NCI-H1436 (cell line): ENCODE results near the gene RBP3.
A peak's percentile ranks its signal among the peaks of the same experiment; 100 is the strongest.

Source experiments
- DNase-seq: peaks from one replicate; lab custom pipeline; 2025; lab: John Stamatoyannopoulos, UW

Gene RBP3

DNA sequence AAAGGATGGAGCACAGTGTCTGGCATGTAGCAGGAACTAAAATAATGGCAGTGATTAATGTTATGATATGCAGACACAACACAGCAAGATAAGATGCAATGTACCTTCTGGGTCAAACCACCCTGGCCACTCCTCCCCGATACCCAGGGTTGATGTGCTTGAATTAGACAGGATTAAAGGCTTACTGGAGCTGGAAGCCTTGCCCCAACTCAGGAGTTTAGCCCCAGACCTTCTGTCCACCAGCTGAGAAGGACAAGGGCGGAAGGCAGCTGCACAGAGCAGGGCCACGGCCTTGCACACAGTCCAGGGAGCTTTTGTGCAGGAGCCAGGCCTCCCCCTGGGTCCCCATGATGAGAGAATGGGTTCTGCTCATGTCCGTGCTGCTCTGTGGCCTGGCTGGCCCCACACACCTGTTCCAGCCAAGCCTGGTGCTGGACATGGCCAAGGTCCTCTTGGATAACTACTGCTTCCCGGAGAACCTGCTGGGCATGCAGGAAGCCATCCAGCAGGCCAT is at the start of gene RBP3:
RBP3 (plus strand) TSS at position 226 of the 514 bp plus-strand sequence; CDS start at position 348, 122 bp downstream.
- DNase-seq, result no peak

DNA sequence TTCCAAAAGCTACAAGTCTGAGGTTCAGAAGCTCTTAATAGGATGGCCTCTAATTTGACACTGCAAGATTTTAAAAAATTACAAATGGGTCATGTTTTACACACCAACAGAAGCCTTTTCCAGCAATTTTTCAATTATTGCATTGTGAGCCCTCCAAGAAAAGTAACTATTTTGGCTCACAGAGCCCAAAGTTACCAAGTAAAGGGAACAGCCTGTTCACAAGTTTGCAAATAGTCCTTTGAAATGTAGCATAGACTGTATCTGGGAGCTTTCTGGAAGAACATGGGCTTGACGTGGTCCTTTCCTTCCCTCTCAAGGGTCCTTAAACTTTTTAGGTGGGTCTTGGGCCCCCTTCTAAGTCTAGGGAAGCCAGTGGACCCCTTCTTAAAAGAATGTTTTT is 49.4 kb upstream of the RBP3 start:
- DNase-seq, result no peak

DNA sequence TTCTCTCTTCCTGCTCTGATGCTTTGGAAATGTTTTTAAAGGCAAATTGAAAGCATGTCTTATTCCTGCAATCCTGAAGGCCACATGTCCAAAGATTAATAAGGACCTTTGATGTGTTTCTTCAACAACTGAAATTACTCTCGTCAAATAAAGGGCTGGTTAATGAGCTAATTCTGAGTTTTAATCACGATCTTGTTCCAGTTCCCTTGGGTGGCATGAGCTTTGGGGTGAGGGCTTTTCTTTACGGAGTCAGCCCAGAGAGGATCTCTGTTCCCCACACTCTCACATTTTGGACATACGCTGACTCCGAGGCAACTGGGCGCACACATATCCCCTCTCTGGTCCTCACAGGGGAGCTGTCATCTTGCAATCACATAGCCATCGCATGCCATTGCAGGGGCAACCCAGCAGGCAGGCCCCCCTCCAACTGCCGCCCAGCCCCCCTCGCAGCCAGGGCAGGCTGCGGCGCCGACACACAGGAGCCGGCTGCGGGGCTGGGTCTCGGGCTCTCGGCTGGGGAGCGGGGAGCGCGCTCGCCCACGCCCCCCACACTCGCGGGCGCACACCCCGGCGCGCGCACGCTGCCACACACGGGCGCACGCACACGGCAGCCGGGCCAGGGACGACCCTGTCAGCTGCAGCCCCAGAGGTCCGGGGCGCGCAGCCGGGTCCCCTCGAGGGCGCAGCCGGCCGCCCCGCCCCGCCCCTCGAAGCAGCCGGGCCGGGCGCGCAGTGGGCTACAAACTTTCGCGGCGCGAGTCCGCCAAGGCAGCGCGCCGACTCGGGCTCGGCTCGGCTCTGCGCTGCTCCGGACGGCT is 48.3 kb upstream of the RBP3 start, which contains the start of gene GDF10:
GDF10 (plus strand) TSS at position 587 of the 818 bp plus-strand sequence. CDS start 455 bp downstream, outside the sequence.
- no peak for DNase-seq

GRCh38 chr10:47300429-47300931 is 47.7 kb upstream of the RBP3 start:
- no peak for DNase-seq

GRCh38 chr10:47301833-47302232 is 46.3 kb upstream of the RBP3 start:
- DNase-seq, result no peak

- DNase-seq, result no peak
Measured at GRCh38 chr10:47303105-47303504, 45.1 kb upstream of the RBP3 start.

- no peak for DNase-seq
Measured at GRCh38 chr10:47303866-47304265, 44.3 kb upstream of the RBP3 start.

- no peak for DNase-seq
Measured at GRCh38 chr10:47305566-47305965, 42.6 kb upstream of the RBP3 start.

- no peak for DNase-seq
Measured at GRCh38 chr10:47306387-47307210, 41.6 kb upstream of the RBP3 start.

- DNase-seq, result no peak
Measured at GRCh38 chr10:47307381-47307780, 40.8 kb upstream of the RBP3 start.

DNA sequence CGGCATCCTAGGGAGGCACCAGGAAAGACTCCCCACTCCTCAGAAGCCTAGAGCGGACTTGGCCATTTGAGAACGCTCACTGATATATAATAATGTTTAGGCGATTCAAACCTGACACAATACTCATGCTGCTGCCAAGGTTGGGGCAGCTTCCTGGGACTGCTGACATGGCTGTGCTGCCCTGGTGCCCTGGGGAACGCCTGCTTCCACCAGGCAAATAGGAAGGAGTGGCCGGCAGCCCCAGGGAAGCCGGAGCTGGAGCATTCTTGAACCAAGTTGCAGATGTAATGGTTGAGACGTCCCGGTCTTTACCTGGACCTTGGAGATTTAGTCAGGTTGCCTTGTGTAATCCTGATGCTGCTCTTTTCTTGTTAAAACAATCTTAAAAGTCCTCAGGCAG is 39.4 kb upstream of the RBP3 start:
- no peak for DNase-seq

GRCh38 chr10:47309408-47310089 is 38.6 kb upstream of the RBP3 start:
- no peak for DNase-seq

DNA sequence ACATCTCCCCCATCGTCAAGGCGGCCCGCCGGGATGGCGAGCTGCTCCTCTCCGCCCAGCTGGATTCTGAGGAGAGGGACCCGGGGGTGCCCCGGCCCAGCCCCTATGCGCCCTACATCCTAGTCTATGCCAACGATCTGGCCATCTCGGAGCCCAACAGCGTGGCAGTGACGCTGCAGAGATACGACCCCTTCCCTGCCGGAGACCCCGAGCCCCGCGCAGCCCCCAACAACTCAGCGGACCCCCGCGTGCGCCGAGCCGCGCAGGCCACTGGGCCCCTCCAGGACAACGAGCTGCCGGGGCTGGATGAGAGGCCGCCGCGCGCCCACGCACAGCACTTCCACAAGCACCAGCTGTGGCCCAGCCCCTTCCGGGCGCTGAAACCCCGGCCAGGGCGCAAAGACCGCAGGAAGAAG is 38.1 kb upstream of the RBP3 start:
- DNase-seq, result no peak

GRCh38 chr10:47311193-47311931 is 36.8 kb upstream of the RBP3 start:
- DNase-seq, result no peak

GRCh38 chr10:47311932-47312662 is 36.1 kb upstream of the RBP3 start:
- DNase-seq, result peak; percentile 56

DNA sequence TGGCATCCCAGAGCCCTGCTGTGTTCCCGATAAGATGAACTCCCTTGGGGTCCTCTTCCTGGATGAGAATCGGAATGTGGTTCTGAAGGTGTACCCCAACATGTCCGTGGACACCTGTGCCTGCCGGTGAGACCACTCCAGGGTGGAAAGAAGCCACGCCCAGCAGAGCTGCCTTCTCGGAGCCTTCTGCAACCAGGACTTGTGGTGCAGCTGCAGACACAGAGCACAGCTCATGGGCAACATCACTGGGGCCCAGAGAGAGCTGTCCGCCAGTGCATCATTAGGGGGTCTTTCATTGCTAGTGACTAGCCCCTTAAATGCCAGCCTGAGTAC is 35.5 kb upstream of the RBP3 start:
- no peak for DNase-seq

GRCh38 chr10:47314416-47314970 is 33.7 kb upstream of the RBP3 start:
- DNase-seq, result no peak

DNA sequence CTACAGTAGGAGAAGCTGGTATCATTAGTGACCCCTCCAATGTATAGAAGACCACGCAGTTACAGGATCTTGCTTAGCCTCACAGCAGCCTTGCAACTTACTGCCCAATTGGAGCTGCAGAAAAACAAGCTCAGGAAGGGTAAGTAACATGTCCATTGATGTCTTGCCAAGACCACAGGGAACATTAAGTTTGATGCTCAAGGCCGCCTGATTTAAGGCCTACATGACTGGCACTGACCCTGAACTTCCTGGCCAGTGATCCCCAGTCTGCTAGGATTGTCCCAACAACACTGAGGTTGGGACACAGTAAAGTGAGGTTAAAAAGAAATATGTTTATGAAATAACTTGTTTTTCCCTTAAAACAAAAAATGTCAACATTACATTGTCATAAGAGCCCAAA is 32.7 kb upstream of the RBP3 start:
- DNase-seq, result no peak

DNA sequence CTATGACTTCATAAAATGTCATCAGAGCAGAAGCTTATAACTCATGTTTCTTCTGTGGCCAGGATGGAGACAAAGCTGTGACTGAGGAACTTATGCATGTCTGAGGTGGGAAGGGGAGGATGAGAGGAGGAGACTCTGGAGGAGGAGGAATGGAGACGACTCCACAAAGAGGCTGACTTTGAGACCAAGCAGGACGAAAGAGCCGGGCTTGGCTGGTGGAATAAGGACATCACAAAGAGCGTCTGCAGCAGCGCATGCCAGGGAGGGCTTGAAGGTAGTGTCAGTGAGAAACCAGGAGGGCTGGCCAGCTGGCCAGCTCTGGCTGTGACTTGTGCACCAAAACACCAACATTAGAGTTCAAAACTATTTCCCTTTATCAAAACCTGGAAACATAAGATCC is 32.0 kb upstream of the RBP3 start:
- no peak for DNase-seq

DNA sequence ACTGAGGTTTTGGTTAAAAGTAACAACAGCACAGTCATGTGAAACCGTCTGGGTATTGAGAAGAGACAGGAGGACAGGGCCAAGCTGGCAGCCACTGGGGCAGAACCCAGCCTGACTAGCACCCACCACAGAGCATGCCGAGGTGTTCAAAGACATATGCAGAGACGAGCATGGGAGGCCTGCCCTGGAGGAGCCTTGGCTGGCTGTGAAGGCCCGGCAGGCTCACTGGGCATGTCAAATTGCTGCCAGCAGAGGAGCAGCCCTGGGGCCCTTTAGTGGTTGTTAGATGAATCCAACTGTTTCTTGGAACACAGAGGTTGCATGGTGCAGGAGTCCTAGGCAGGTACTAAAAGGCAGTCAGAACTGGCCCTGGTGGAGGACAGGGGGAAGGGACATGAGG is 30.9 kb upstream of the RBP3 start:
- no peak for DNase-seq
